Adrenal gland (tissue), 19 donors: ENCODE results near the gene SH3D19. TPM values are rescaled to one million over a fixed set of nuclear protein-coding genes. Genes with fewer than 3 reads are reported as not detected.
A peak's percentile ranks its signal among the peaks of the same experiment; 100 is the strongest.

ENCODE experiments used
- DNase-seq, 7 donors: peaks; one replicate each; pipeline ENCODE4 v3.0.0-alpha.2; 2019 to 2020
- H3K27ac ChIP-seq, 5 donors: fragments of 200-600 bp; sonication (generic) in 4 of 5; 1 replicate in 3 of 5; 2 replicates in 2 of 5; pipeline versions ENCODE4 v1.5.1 to v1.8.0; 2016 to 2020; ENCODE audit warnings: mild to moderate bottlenecking in 1 of 5
- H3K27me3 ChIP-seq: fragments of 200-600 bp; 2 replicates; pipeline ENCODE4 v1.8.0; 2021
- H3K36me3 ChIP-seq, 2 donors: fragments of 200-600 bp; replicated peaks in 1 of 2; 1 replicate in 1 of 2; 2 replicates in 1 of 2; pipeline versions ENCODE4 v1.5.1 to v1.8.0; 2018 to 2022
- H3K4me1 ChIP-seq, 2 donors: fragments of 200-600 bp; replicated peaks in 1 of 2; 1 replicate in 1 of 2; 2 replicates in 1 of 2; pipeline versions ENCODE4 v1.5.1 to v1.8.0; 2018 to 2021
- H3K4me3 ChIP-seq, 4 donors: fragments of 200-600 bp; sonication (generic) in 3 of 4; one replicate each; pipeline ENCODE4 v1.5.1; 2016 to 2018
- H3K9me3 ChIP-seq, 3 donors: fragments of 200-600 bp; sonication (generic) in 1 of 3; replicated peaks in 1 of 3; 1 replicate in 2 of 3; 2 replicates in 1 of 3; pipeline versions ENCODE4 v1.5.1 to v1.8.0; 2016 to 2021
- POLR2A ChIP-seq, 2 donors: fragments of 450-650 bp; IDR thresholded peaks; one replicate each; pipeline ENCODE4 v1.6.1; 2017; ENCODE audit warnings: antibody characterized with exemption in 2 of 2, mild to moderate bottlenecking in 2 of 2, moderate library complexity in 1 of 2
- WGBS, 4 donors: extraction: QIAGEN DNeasy Blood & Tissue Kit in 2 of 4; methylation state at CpG; one replicate each; pipeline versions ENCODE4 v1.1.5 to v1.1.7; 2013 to 2017; 5-methylcytosine and 5-hydroxymethylcytosine counted together
- intact Hi-C, 2 donors: fragments of 100-400 bp; cut with DNase I; formaldehyde crosslinking; loops; one replicate each; pipeline versions ENCODE4 v1.14.1 to v1.15.0; 2022 to 2023
- long read RNA-seq, 10 donors: library from polyadenylated mRNA in 3 of 10; unstranded in 2 of 10; stranded (forward) in 1 of 10; transcript quantifications; one replicate each; pipeline ENCODE4 v2.0.0 and lab custom pipeline, GENCODE V29; 2021 to 2026
- polyA plus RNA-seq, 3 donors: library from polyadenylated mRNA; stranded (reverse); fragments of 200-250 nt in 2 of 3; fragments of 350-450 nt in 1 of 3; fragmentation: Illumina TruSeq in 1 of 3; extraction: RNeasy Lipid Tissue Mini Kit (QIAGEN cat#74804) in 1 of 3; gene quantifications; one replicate each; pipeline ENCODE4 v1.2.3, GENCODE V29; 2013 to 2014
- total RNA-seq, 9 donors: library from RNA; depleted of rRNA in 4 of 9; stranded (reverse); fragments of >200 nt in 4 of 9; fragments of 120-200 nt in 1 of 9; fragmentation: NEBNext Ultra II Directional in 1 of 9; extraction: Animal tissue kit (Norgen Biotek cat#: 25700) in 1 of 9; gene quantifications; one replicate each; pipeline versions ENCODE4 v1.1.0 to v1.2.4, GENCODE V29; 2013 to 2023
- TF ChIP-seq, protein P1 (sequence below), 6 experiments: fragments of 450-650 bp in 4 of 6; fragments of 200-600 bp in 2 of 6; sonication (generic) in 1 of 6; IDR thresholded peaks; 1 replicate in 5 of 6; 2 replicates in 1 of 6; pipeline versions ENCODE4 v1.5.1 to v1.8.0; 2016 to 2021; ENCODE audit warnings: antibody characterized with exemption in 6 of 6, mild to moderate bottlenecking in 2 of 6, moderate library complexity in 1 of 6
- donor health status: healthy with polysubstance abuse.
- donor health status: Bipolar disorder and iron deficiency.
- donor health status: DM: yes; HTN: yes; CAD: no.
- donor health status: DM: no; HTN: no; CAD: no.
- donor health status: DM: no; HTN: no; CAD: no.
- donor health status: DM: yes; HTN: yes; CAD: no.

The SH3D19 gene, protein sequence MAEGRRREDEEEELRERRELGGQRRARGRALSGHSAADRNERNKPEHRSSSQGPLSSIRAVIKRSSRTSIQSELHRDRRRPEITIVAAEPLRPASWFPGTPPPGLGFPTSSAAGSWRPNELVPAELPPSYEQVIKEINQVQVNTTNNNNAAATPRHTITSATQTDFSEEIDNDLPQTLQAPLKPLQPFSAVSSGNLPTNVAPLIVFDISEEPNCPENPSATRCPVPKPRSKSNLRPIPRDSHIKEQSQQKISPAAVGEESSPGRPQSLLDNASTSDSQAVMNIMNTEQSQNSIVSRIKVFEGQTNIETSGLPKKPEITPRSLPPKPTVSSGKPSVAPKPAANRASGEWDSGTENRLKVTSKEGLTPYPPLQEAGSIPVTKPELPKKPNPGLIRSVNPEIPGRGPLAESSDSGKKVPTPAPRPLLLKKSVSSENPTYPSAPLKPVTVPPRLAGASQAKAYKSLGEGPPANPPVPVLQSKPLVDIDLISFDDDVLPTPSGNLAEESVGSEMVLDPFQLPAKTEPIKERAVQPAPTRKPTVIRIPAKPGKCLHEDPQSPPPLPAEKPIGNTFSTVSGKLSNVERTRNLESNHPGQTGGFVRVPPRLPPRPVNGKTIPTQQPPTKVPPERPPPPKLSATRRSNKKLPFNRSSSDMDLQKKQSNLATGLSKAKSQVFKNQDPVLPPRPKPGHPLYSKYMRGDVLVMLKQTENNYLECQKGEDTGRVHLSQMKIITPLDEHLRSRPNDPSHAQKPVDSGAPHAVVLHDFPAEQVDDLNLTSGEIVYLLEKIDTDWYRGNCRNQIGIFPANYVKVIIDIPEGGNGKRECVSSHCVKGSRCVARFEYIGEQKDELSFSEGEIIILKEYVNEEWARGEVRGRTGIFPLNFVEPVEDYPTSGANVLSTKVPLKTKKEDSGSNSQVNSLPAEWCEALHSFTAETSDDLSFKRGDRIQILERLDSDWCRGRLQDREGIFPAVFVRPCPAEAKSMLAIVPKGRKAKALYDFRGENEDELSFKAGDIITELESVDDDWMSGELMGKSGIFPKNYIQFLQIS
- total RNA-seq (100 to 1,000 TPM in 1 of 9 donors, 10 to 100 TPM in 8; 16.6 to 117 (median 45.9) TPM), polyA plus RNA-seq (10 to 100 TPM; 22.3 to 32.7 (median 23.6) TPM)
- long read RNA-seq, donor 1, full-length matches to known transcripts = 1 of 2,320 reads
- long read RNA-seq, donor 1, partial matches to known transcripts = 2,223 of 2,320 reads
- long read RNA-seq, donor 1, other reads (novel, unspliced or antisense) = 96 of 2,320 reads
- long read RNA-seq, donor 2 = 0 reads
- long read RNA-seq, donor 3, partial matches to known transcripts = 1,793 of 1,865 reads
- long read RNA-seq, donor 3, other reads (novel, unspliced or antisense) = 72 of 1,865 reads
- long read RNA-seq, donor 4, partial matches to known transcripts = 5 of 5 reads
- long read RNA-seq, donor 4, other reads (novel, unspliced or antisense) = 0 of 5 reads
- long read RNA-seq, donor 5, full-length matches to known transcripts = 10 of 32 reads
- long read RNA-seq, donor 5, partial matches to known transcripts = 5 of 32 reads
- long read RNA-seq, donor 5, other reads (novel, unspliced or antisense) = 17 of 32 reads
- long read RNA-seq, donor 6, partial matches to known transcripts = 3 of 5 reads
- long read RNA-seq, donor 6, other reads (novel, unspliced or antisense) = 2 of 5 reads
- long read RNA-seq, donor 7, partial matches to known transcripts = 1,249 of 1,288 reads
- long read RNA-seq, donor 7, other reads (novel, unspliced or antisense) = 39 of 1,288 reads
- long read RNA-seq, donor 8, partial matches to known transcripts = 3,084 of 3,213 reads
- long read RNA-seq, donor 8, other reads (novel, unspliced or antisense) = 129 of 3,213 reads
- long read RNA-seq, donor 9, partial matches to known transcripts = 2,330 of 2,440 reads
- long read RNA-seq, donor 9, other reads (novel, unspliced or antisense) = 110 of 2,440 reads
- long read RNA-seq, donor 10, full-length matches to known transcripts = 1 of 1 reads
- long read RNA-seq, donor 10, partial matches to known transcripts = 0 of 1 reads
- long read RNA-seq, donor 10, other reads (novel, unspliced or antisense) = 0 of 1 reads

GRCh38 chr4:151325111-151325948 lies at the start of gene SH3D19:
Gene SH3D19 (minus strand): TSS chr4:151325605. CDS start chr4:151325352, 253 bp downstream.
- no peaks in the 10 kb centered on the region for H3K36me3 ChIP-seq

GRCh38 chr4:151362404-151363164 lies 37.2 kb upstream of the SH3D19 start:
- no peaks in the 10 kb centered on the region for H3K36me3 ChIP-seq
- no peaks in the 10 kb centered on the region for H3K27me3 ChIP-seq
- peak; percentile 80 to 94 (median 83) for DNase-seq
- H3K4me1 ChIP-seq = no peaks in the 10 kb centered on the region
- TF ChIP-seq, protein P1, sequence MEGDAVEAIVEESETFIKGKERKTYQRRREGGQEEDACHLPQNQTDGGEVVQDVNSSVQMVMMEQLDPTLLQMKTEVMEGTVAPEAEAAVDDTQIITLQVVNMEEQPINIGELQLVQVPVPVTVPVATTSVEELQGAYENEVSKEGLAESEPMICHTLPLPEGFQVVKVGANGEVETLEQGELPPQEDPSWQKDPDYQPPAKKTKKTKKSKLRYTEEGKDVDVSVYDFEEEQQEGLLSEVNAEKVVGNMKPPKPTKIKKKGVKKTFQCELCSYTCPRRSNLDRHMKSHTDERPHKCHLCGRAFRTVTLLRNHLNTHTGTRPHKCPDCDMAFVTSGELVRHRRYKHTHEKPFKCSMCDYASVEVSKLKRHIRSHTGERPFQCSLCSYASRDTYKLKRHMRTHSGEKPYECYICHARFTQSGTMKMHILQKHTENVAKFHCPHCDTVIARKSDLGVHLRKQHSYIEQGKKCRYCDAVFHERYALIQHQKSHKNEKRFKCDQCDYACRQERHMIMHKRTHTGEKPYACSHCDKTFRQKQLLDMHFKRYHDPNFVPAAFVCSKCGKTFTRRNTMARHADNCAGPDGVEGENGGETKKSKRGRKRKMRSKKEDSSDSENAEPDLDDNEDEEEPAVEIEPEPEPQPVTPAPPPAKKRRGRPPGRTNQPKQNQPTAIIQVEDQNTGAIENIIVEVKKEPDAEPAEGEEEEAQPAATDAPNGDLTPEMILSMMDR (IDR thresholded peaks at IDR 0.05) = peak; percentile 93 to 98 (median 97)
- TF ChIP-seq POLR2A (IDR thresholded peaks at IDR 0.05) = no peak
- no peak overlapping the region for H3K27ac ChIP-seq
- H3K9me3 ChIP-seq = no peaks in the 10 kb centered on the region
- 24 to 49% (median 46%) methylated on average over 9 to 14 of the region's 14 CpGs for WGBS, 4 donors
- intact Hi-C loops = loop anchor here (5.0 to 10.0 kb wide), 3 partner anchors 78 to 245 kb away; no protein-coding TSS in a partner anchor
- no peak overlapping the region for H3K4me3 ChIP-seq

More at GRCh38 chr4:151325111-151325948, at the start of gene SH3D19:
- Histone ChIP-seq H3K4me1 (peaks cover 10 to 33% of the 10 kb centered on the region in 2 donors), H3K27ac (peak within 1 kb of the TSS; percentile 67 to 96 (median 92)), H3K9me3 (no peaks in the 10 kb centered on the region), H3K27me3 (no peaks in the 10 kb centered on the region), H3K4me3 (peak within 1 kb of the TSS in 3 of 4 donors; percentile 32 to 77 (median 41))
- TF ChIP-seq POLR2A (IDR thresholded peaks at IDR 0.05) = peak; percentile 47 to 69
- TF ChIP-seq, protein P1 (IDR thresholded peaks at IDR 0.05) = peak in 1 of 6 experiments; percentile 2
- WGBS, 4 donors = 0 to 1% (median 1%) methylated on average over 28 to 88 of the region's 88 CpGs
- peak; percentile 62 to 79 (median 70) for DNase-seq
- intact Hi-C loops = no loop called here
